ENCODE data around the gene ATRAID. TPM values are rescaled to one million over a fixed set of nuclear protein-coding genes. Genes with fewer than 3 reads are reported as not detected.

ATRAID gene
- total RNA-seq, 1 donor from 2014 or later = 284 TPM

- Histone ChIP-seq H3K27ac (no peak overlapping the region), H3K27me3 (no peaks in the 10 kb centered on the region), H3K36me3 (peaks cover 69 to 92% of the 10 kb centered on the region in 2 donors), H3K4me3 (no peak overlapping the region), H3K9me3 (no peaks in the 10 kb centered on the region), H3K4me1 (no peaks in the 10 kb centered on the region)
- intact Hi-C loops (cut with DNase I) = no loop called here
- TF ChIP-seq CTCF (IDR thresholded peaks at IDR 0.05) = no peak
- DNase-seq (ENCODE audit: low spot score in 2 of 2) = no peak
Measured at GRCh38 chr2:27231921-27232320, 20.1 kb downstream of the ATRAID start.

GRCh38 chr2:27233341-27233740 is 21.5 kb downstream of the ATRAID start:
- DNase-seq (ENCODE audit: low spot score in 2 of 2) = no peak
- TF ChIP-seq CTCF (IDR thresholded peaks at IDR 0.05) = no peak
- H3K36me3 ChIP-seq = peaks cover 78 to 92% of the 10 kb centered on the region in 2 donors
- intact Hi-C loops (cut with DNase I) = no loop called here
- H3K27ac ChIP-seq = no peak overlapping the region
- no peaks in the 10 kb centered on the region for H3K9me3 ChIP-seq
- no peaks in the 10 kb centered on the region for H3K4me1 ChIP-seq
- H3K4me3 ChIP-seq = no peak overlapping the region
- H3K27me3 ChIP-seq = no peaks in the 10 kb centered on the region

- intact Hi-C loops (cut with DNase I) = no loop called here
- TF ChIP-seq CTCF (IDR thresholded peaks at IDR 0.05) = no peak
- Histone ChIP-seq H3K9me3 (no peaks in the 10 kb centered on the region), H3K27me3 (no peaks in the 10 kb centered on the region), H3K4me3 (no peak overlapping the region), H3K36me3 (peaks cover 88 to 100% of the 10 kb centered on the region in 2 donors), H3K4me1 (no peaks in the 10 kb centered on the region), H3K27ac (no peak overlapping the region)
- DNase-seq (ENCODE audit: low spot score in 2 of 2) = no peak
Measured at GRCh38 chr2:27236136-27236535, 24.3 kb downstream of the ATRAID start.

- Histone ChIP-seq H3K4me3 (no peak overlapping the region), H3K36me3 (peaks cover 91 to 100% of the 10 kb centered on the region in 2 donors), H3K27ac (no peak overlapping the region), H3K27me3 (no peaks in the 10 kb centered on the region), H3K4me1 (no peaks in the 10 kb centered on the region), H3K9me3 (no peaks in the 10 kb centered on the region)
- intact Hi-C loops (cut with DNase I) = no loop called here
- TF ChIP-seq CTCF (IDR thresholded peaks at IDR 0.05) = no peak
- DNase-seq (ENCODE audit: low spot score in 2 of 2) = no peak
Measured at GRCh38 chr2:27236626-27237025, 24.8 kb downstream of the ATRAID start.

GRCh38 chr2:27237341-27237945 is 25.6 kb downstream of the ATRAID start:
- Histone ChIP-seq H3K9me3 (no peaks in the 10 kb centered on the region), H3K36me3 (peaks cover 91 to 100% of the 10 kb centered on the region in 2 donors), H3K4me1 (no peaks in the 10 kb centered on the region), H3K27me3 (no peaks in the 10 kb centered on the region), H3K27ac (no peak overlapping the region), H3K4me3 (no peak overlapping the region)
- no peak for DNase-seq (ENCODE audit: low spot score in 2 of 2)
- no peak for TF ChIP-seq CTCF (IDR thresholded peaks at IDR 0.05)
- intact Hi-C loops (cut with DNase I) = no loop called here

GRCh38 chr2:27238976-27239375 is 27.1 kb downstream of the ATRAID start:
- no peak overlapping the region for H3K4me3 ChIP-seq
- no peak for DNase-seq (ENCODE audit: low spot score in 2 of 2)
- H3K36me3 ChIP-seq = peaks cover 92 to 100% of the 10 kb centered on the region in 2 donors
- intact Hi-C loops (cut with DNase I) = no loop called here
- H3K4me1 ChIP-seq = no peaks in the 10 kb centered on the region
- H3K27me3 ChIP-seq = no peaks in the 10 kb centered on the region
- H3K9me3 ChIP-seq = no peaks in the 10 kb centered on the region
- no peak for TF ChIP-seq CTCF (IDR thresholded peaks at IDR 0.05)
- no peak overlapping the region for H3K27ac ChIP-seq

Measured in ascending aorta (tissue), 2 donors.